HG02973 (cell line): ENCODE results near the gene SYTL3.

Experiments used
- ATAC-seq: cut with Tn5 transposase; IDR thresholded peaks from one replicate; pipeline ENCODE4 v1.9.1; 2021; ENCODE audit warnings: moderate library complexity; ENCODE audit not compliant: unreplicated experiment

The SYTL3 gene

DNA sequence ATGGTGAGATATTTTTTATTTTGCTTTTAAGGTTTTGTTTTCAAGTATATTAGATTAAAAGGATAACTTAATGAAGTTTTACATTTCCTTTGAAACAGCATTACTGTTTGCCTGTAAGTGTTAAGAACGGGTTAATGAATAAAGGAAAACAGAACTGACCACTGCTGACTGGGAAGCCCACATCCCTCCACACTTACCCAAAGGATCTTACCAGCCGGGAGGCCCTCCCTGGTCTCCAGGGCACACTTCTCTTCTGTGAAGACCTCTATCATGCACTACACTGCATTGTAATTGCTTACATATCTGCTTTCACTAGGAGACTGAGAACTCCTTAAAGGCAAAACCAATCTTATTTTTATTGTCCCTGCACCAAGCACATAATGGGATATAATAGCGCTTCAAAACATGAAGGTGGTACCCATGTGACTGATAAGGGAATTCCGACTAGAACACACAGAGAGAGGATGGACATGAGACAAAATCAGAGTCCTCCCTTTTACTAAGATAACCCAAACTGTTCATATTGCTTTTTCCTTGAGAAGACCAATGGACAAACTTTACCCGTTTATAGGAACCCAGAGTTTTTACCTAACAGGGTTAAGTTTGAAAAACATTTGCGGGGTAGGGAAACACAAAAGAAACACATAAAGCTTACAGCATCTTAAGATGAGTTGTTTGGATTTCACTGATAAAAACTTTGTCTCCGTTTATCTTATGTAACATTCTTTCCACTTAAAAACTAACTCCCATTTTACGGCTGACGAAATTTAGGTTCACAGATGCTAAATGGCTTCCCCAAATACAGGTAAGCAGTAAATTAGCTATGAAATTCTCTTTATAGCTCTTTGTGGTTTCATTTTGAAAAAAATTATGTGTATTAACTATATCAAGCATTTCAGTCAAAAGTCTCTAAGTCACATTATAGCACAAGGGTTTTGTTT lies 160.6 kb downstream of the SYTL3 start:
- no peak for ATAC-seq

DNA sequence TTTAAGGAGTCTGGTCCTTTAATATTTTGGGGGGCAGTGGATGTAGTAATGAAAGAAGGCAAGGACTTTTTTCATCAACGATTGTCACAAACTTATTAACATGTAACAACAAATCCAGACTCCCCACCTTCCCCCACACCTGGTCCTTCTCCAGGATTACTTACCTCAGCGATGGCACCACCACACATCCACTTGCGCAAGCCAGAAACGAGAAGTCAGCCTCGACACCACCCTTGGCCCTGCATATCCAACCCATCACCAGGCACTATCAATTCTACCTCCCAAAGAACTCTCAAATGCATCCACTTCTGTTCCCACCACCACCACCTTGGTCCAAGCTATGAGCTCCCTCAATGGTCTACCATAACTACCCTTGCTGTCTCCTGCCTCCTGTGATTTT lies 162.8 kb downstream of the SYTL3 start:
- ATAC-seq: no peak

DNA sequence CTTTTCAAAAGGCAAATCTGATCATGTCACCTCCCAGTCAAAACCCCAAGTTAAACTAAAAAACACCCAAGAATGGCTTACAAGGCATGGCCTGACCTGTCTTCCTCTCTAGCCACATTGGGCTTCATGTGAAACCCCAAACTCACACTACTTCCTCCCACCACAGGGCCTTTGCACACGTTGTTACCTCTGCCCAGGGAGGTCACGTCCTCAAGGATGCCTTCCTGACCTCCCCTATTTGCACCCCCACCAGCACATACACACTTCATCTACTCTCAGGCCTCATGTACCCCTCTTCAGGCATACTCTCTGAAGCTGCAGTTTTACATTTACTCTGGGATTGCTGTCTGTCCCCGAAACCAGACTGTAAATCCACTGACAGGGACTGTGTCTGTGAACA lies 163.2 kb downstream of the SYTL3 start:
- ATAC-seq: no peak
